Measurements from ENCODE around the gene TRHDE.

TRHDE gene

DNA sequence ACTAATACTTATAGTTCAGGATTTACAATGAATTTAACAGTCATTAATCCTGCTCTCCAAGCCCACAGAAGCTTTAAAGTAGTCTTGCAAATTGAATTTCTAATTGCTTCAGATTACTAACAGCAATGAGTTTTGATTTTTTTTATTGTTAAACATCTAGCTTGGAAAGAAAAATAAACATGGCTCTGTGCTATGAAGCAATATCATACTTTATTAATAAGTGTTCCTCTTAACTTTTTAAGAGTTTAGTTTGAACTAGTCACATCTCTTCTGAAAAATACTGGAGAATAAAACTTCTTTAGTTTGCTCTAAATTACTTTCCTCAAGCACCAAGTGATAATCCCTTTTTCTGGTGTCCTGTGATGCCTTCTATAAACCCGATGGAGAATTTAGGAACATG is 250.2 kb downstream of the TRHDE start:
- no peak for DNase-seq

DNA sequence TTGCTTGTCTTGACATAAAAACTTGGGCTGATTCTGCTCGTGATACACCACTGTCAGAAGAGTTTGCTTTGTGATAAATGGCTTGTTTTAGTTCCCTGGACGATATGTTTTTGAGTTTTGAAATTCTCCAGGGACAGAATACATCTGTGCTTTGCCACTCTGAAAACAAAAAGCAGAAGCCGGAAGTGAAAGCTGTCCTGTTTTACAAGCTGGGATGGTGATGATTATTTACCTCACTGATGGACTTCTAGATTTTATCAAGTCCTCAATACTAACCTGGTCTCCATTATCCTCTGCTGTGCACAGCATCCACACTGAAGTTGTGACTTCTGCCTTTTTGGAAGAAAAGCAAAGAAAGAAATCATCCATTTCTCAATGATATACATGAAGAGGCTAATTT is 251.6 kb downstream of the TRHDE start:
- DNase-seq = no peak

DNA sequence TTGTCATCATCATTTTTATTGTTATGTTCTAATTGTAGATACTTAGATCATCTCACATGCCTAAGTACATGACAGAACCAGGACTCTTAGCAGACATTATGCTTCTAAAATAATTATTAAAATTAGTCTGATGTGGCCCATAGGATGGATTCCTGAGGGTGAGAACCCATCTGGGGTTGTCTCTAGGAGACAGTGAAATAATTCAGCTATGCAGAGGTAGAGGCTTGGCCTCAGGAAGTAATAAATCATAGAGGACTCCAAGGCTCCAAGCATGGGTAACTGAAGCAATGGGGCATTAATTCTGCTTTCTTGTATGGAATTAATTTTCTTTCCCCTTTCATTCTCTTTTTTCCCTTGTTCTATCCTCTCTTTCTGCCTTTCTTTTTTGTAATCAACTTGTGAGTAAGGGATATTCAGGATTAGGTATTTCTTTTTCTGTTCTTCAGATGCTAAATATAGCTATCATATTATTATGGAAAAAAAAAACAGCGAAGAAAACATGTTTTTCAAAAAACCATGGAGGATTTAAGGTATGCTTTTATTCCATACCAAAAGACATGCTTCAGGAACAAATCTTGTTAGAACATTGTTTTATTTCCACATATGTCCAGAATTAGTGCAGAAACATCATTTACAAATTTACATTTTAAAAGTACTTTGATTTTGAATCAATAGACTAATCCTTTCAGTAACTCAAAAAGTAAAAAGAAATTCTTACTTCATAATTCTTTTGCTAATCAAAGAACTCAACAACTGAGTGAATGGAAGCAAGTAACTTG is 263.2 kb downstream of the TRHDE start:
- DNase-seq = no peak

DNA sequence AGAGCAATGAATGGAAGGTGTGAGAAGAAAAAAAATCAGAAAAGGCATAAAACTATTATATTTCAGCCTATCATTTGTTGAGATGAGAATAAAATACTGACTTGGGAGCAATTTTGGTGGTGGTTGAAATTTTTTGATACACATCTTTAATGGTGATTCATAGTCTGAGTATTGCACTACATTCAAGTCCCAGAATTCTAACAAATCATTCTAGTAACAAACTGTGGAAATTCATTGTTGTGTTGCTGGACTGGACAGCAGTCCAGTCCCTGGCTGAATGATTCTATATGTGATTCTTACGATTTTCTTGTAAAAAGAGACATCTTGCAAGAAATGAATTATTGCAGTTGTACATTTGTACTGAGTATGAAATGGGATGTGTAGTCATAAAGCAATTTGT is 268.6 kb downstream of the TRHDE start:
- DNase-seq = no peak

DNA sequence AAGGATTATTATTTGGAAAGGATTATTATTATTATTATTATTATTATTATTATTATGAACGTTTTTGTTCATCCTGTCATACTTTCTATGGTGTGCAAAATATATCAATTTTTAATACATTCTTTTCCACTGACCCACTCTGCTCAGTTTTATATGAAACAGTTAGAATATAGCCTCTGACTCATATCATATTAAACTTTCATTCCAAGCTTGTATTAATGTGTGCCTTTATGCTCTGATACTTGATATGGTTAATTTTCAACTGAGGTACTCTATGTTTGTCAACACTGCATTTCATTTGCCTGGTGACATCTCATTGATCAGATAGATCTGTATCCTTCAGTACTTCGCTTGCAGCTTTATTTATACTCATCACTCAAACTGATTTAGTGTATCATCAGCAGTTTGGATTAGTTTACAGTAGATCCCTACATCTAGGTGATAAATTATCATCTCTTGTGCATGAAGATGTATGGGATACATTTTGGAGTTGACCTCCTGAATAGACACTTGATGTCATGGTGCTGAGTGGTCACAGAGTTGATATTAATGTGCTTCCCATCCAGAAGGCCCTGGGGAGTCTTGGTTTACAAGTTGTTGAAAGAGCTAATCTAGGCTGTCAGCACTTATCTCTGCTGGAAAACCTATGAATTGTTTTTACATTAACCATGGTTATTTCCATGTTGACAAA is 271.8 kb downstream of the TRHDE start:
- DNase-seq = no peak

DNA sequence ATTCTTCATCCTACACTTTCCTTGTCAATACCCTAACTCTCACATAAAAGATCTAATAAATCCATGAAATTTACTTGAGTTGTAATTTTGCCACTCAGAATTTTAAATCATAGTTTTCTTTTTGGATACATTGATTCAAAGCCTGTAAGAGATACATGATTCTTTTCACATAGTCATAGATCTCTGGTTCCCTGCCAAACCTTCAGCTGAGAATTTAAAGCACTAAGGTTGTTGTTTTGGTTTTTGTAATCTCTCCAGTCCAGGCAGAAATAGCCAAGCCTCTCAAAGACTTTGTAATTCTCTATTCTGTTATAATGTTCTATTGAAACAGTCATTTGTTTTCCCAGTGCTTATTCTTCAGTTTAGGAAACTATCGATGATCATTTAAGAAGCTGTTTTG is 273.9 kb downstream of the TRHDE start:
- DNase-seq = no peak

DNA sequence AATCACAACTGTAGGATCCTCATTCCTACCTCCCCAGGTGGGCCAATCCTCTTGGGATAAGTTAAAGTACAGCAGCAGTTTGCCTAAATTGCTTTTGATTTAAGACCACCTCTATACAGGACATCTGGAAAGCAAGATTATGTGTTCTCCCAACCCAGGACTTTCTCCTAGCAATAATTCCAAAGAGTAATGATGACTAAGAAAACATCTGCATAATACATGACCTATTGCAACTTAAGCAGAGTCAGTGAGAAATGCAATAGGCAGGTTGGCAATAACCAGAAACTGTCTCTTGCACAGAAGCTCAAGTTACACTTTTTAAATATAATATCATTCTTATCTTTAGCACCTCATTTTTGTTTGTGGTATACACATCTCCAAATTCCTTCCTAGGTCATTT is 275.4 kb downstream of the TRHDE start:
- DNase-seq = no peak

DNA sequence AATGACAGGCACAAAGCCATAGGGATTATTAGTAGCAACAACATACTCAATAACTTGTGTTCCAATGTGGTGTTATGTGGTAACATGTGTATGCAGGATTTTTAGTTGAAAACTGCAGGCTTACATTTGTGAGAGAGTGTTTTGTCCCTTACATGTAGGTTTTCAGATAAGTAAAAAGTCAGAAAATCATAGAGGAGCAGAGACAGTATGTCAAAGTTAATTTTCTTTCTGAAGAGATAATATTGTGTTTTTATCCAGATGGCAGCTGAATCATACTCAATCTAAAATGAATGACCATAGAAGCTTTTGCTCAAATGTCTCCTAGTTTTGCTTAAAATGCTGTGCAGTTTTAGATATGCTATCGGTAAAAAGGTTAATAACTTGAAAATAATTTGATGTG is 277.0 kb downstream of the TRHDE start:
- no peak for DNase-seq

DNA sequence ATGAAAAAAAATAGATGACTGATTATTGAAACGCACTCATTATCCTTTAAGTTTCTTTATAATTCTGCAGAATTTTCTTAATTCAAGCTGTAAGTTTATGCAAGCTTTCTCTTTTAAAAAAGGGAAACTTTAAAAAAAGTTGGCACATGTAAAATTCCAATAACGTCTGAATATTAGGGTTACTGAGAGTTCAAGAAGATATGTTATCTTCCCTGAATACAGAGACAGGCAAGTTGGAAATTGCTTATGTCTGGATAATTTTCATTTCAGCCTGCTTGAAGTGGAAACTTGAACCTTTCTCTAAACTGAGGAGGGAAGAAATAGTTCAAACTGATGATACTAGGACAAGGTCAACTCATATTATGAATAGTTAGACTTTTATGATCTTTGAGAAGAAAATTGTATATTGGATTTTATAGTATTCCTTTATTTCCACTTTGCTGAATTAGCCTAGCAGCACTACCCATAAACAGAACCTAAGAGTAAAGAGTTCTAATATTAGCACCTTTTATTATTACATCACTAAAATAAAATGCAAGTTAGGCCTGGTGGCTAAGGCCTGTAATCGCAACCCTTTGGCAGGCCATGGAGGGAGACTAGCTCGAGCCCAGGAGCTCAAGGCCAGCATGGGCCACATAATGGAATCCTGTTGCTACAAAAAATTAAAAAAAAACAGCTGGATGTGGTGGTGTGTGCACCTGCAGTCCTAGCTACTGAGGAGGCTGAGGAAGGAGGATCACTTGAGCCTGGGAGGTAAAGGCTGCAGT is 288.0 kb downstream of the TRHDE start:
- no peak for DNase-seq

DNA sequence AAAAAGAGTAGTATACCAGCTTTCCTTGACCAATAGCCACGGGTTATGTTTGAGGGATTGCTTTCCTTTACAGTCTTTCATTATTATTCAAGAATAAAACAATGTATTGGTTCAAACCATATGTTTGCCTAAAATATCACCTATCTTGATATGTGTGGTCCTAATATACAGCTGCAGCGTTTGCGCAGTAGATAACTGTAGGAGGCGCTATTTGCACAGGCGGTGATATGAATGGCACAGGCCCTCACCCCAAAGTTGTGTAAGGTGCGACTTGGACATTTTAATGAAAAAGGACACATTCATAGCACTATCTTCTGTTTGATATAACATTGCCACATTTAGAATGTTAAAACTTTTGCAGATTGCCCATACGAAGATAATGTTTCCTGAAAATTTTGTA is 298.4 kb downstream of the TRHDE start:
- DNase-seq = no peak

DNA sequence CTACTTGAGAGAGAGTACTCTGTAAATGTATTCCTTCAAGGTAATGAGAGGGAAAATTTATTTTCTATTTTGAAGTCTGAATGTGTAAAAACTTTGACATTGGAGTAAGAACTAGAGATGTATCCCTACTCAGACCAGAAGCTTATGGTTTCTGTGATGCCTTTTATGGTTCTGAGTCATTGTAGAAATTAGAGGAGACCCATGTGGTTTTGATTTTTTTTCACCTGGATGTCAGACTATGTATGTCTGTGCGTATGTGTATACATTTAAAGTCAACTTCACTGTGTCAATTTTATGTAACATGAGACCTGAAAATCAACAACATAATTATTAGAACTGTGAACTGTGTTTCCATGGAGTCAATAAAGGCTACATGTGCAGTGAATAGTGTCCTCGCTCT is 302.0 kb downstream of the TRHDE start:
- DNase-seq = no peak

DNA sequence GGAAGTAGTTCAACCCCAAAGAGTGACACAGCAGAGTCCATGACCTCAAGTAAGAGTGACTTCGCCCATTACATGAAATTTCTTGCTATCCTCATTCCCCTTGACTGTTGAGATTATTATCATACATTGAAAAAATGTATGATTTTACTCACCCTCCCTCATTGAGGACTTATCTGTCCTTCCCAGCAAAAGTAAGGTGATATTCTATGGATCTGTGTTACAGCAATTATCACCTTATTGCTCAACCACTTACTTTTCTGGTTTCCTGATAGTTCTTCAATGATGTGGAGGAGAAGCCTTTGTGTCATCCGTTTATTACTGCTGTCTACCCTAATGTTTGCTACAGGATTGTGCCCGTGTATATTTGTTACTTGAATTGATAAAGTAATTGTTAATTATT is 306.2 kb downstream of the TRHDE start:
- DNase-seq = no peak

DNA sequence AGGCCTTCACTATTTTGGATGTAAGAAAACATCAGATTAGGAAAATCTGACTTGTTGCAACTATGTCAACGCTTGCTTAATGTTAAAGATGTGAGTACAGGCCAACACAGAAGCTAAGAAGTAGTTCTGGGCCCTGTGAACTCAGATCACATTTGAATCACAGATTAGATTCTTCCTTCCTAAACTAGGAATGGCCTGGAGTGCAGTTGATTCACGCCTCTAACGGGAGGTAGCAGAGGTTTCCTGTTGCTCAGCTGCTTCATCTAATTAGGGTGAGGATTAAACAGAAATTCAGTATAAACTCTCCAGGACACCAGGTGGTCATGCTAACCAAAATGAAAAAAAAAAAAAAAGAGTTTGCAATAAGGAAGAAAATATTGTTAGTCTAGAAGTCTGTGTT is 314.3 kb downstream of the TRHDE start:
- DNase-seq = no peak

DNA sequence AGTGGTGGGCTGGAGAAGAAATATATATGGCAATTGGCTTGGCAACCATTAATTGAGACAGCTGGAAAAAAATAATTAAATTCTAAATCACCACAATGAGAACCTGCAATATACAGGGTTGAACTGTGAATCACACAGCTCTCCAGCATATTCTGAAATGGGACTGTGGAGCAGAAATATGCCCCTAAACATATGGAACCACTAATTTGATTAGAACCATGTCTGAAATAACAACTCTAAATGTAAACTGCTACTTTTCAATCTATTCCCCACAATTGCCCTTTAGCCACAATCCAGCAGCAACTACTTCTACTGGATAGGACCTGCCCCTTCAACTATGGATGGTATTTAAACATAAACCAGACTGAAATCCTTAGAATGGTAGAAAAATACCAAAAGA is 330.4 kb downstream of the TRHDE start:
- no peak for DNase-seq

DNA sequence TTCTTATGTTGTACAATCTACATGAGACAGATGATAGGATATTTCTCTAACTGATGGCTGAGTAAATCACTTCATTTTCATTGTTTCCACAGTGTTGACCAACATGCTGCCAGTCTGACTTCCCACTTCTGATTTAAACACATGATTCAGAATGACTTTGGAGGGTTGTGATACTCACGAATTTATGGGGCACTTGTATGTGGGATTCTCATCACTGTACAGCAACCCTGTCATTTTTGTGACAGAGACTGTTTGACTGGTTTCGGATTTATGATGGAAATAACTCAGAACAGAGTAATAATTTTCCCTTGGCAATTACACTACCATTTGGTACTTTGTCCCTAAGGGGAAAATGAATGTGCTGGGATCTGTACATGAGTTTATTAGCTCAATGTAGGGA is 333.8 kb downstream of the TRHDE start:
- no peak for DNase-seq

DNA sequence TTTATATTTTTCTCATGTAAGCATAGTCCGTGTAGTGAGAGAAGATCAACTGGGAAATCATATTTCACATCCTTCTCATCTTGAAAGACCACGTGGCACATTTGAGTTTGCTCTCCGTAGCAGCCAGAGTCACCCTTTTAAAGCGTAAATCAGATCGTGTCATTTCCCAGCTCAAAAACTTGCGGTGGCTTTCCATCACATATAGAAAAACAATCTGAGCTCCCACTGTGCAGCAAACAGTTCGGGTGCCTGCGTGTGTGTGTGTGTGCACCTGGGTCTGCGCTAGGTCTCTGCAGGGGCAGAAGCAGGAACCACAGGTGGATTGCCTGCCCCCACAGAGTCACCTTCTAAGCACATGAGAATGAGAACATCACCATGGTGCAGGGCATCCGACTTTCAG is 338.2 kb downstream of the TRHDE start:
- DNase-seq = no peak

DNA sequence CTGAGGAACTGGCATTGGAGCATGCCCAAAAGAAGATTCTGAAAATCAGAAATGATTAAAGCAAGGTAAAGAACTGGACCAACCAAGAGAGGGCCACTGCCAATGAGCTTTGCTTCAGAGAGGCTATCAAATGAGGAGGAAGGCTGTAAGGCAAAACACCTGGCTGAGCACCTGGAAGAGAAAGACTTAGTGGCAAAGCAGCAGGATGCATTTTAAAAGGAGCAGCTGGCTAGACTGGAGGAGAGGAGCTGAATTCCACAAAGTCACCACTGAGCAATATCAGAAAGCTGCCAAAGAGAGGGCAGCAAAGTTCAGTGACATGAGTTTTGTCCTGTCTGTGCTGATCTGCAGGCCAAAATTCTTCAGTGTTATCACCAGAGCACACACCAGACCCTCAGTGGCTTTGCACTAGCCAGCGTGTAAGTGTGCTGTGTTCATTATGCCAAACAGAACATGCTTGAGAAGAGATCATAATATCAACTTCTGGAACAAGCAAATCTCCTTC is 338.7 kb downstream of the TRHDE start:
- DNase-seq = no peak

DNA sequence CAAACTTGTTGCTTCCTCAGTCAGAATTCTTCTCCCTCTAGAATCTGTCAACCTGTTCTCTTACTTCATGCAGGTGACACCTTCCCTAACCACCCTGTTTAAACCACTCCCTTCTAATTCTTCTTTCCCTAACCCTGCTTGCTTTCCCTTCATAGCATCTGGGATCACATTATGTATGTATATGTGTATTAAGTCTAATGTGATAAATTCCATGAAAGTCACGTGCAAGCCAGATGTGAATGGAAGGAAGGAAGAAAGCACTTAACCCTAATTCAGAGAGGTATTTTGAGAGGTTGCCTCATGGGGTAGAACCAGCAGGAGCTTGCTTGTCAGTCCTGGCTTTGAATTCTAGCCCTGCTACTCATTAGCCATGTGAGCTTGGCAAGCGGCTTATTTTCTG is 340.0 kb downstream of the TRHDE start:
- DNase-seq = no peak

DNA sequence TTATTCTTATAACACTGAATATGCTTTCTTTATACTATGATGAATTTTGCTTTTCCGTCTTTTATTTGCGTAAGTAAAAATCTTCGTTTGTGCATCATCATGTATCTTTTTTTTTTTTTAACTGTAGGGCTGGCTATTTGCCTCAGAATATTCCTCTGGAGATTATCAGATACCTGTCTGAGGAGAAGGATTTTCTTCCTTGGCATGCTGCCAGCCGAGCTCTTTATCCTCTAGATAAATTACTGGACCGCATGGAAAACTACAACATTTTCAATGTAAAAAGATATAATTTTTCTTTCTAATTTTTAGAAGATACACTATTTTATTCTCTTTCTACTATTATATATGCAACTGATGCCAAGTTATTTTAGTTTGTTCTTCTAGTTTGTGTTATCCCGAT is 346.6 kb downstream of the TRHDE start:
- DNase-seq = no peak

DNA sequence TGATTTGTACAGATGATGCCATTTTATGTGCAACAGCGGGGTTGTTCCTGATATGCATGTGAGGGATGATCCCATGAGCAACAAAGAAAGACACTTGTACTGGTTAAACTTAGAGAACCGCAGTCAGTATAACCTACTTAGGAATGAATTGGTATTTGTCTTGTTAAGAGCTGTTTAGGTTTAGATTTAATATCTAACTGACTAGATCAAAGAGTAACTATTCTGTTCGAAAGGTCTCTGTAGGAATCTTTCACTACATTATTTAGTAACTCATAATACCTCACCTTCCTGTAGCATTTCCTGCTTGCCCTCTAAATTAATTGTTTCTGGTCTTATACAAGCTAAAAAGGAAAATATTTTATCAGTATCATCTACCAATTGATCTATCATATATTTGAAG is 350.4 kb downstream of the TRHDE start:
- DNase-seq = no peak

DNA sequence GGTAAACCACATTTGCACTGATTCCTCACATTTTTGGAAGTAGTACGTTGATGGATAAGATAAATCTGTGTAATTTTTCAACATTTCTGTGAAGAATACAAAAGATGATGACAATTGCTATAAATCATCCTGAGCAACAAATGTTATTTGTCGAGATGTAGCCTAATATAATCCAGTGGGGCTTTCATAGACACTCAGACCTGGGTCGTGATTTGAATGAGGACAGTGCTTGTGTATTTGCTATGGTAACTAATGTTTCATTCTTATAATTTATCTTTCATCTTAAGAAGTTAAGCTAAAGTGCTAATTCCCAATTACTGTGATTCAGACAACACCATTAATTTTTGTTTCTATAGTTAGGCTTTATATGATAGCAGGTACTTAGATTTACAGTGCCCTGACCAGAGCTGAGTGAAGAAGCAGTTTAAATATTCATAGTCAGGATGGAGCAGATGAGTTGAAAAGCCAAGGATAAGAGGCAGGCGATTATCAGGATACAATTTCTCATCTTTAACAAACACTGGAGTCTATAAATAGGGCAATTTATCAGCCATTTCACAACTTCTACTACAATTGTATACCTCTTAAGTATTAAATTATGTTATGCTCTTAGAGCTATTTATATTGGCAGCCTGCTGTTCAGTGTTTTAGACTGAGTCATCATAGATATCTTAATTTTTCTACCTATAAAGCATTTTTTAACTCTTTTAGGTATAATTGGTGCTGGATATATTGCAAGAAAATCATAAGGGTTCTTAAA is 359.9 kb downstream of the TRHDE start:
- DNase-seq = no peak

DNA sequence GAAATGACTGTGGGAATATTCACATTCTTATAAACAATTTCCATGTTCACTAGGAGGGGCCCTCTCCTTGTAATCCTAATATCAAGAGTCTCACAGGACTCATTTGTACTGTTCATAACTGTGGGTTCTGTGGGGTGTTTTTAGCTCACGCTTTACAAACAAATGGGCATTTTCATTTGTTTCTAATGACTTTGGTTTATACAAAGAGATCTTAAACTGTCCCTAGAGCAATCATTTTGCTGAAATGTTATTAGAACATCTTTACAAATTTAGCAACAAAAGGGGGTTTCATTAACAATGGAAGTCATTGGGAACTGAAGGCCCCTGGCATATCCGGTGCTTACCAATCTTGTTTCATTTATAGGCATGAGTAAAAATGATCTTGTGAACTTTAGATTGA is 370.5 kb downstream of the TRHDE start:
- no peak for DNase-seq

DNA sequence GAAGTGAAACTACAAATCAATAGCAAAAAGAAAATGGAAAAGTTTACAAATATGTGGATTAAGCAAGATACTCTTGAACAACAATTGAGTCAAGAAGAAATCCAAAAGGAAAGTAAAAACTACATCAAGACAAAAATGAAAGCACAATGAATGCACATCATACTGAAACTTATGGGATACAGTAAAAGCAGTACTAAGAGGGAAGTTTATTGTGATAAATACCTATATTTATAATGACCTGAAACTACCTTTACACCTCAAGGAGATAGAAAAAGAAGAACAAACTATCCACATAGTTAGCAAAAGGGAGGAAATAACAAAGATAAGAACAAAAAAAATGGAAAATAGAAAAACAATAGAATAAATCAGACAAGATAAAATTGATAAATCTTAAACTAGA is 375.0 kb downstream of the TRHDE start:
- DNase-seq = no peak
